Nucleus accumbens (tissue), 56 donors: ENCODE measurements around the gene CHIA.
"Not testable (repeated sequence)": the region's sequence is repeated elsewhere in the genome, so short reads cannot be mapped to it uniquely, and the experiment has no call there.

Experiments
- DNase-seq, 56 donors: peaks; one replicate each; lab custom pipeline; 2025; lab: John Stamatoyannopoulos, UW

Gene CHIA

DNA sequence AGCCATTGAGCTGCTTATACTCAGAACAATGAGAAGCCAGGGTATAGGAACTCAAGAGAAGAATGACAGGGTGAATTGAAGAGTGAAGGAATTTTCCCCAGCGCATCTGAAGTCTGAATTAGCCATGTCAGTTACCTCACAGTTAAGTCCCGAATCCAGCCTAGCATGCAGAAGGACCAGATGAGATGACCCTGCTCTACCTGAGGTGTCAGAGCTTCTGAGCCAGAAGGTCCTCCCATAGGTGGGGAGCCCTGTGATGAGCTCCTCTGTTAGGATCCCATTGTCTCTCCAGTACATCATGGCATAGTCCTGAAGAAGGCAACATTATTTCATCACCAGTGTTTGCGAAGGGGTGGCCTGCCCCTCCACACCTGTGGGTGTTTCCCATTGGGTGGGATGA, 68.7 kb downstream of the CHIA start:
- no peak for DNase-seq

- DNase-seq, result not testable (repeated sequence)
These were observed 69.6 kb downstream of the CHIA start for GRCh38 chr1:111360257-111360656.

- DNase-seq, result no peak
These were observed 71.1 kb downstream of the CHIA start for GRCh38 chr1:111361761-111362160.

DNA sequence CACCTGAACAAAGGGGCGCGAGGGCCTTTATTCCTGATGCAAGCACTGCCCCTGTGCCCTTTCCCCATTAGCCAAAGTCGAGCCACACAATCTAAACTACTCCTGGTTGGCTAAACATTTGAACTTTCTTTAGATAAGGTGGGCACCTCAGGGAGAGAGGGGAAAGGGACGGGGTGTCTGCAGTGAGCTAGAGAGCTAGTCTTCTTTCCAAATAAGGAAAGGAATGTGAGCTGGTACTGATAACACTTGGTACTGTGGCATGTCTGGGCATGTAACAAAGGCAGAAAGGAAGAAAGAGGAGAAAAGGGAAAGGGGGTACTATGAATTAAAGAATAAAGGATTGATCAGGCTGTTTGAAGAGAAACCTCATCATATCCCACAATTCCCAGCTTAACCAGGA, 74.0 kb downstream of the CHIA start:
- DNase-seq, result no peak

DNA sequence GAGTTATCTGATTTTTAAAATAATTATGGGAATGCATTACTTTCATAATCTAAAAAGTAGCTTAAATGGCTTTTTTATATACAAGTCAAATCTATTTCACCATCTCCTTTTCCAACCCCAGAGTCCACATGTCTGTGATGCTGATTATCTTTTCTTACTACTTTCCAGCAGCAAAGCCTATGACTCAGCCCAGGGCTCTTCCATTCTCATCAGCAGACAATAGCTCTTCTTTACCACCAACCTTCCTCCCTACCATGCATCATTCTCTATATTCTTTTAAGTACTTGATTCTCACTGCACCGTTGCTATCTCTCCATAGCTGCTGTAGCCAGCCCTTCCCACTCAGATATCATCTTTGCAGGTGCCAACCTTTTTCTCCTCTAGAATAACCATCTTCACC, 75.6 kb downstream of the CHIA start:
- no peak for DNase-seq

GRCh38 chr1:111369177-111369576, 78.5 kb downstream of the CHIA start:
- DNase-seq, result peak in 2 of 56 donors; percentile 7 to 8

- no peak for DNase-seq
These were observed 79.0 kb downstream of the CHIA start for GRCh38 chr1:111369645-111370044.
